HG02970 (cell line): Measurements from ENCODE around the gene MPPE1.
"Not testable (repeated sequence)": the region's sequence is repeated elsewhere in the genome, so short reads cannot be mapped to it uniquely, and the experiment has no call there.

Experiments used
- ATAC-seq: cut with Tn5 transposase; IDR thresholded peaks from one replicate; pipeline ENCODE4 v1.9.1; 2021; ENCODE audit warnings: mild to moderate bottlenecking, moderate library complexity, moderate number of reproducible peaks; ENCODE audit not compliant: unreplicated experiment, low FRiP score

MPPE1 gene, protein sequence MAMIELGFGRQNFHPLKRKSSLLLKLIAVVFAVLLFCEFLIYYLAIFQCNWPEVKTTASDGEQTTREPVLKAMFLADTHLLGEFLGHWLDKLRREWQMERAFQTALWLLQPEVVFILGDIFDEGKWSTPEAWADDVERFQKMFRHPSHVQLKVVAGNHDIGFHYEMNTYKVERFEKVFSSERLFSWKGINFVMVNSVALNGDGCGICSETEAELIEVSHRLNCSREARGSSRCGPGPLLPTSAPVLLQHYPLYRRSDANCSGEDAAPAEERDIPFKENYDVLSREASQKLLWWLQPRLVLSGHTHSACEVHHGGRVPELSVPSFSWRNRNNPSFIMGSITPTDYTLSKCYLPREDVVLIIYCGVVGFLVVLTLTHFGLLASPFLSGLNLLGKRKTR

DNA sequence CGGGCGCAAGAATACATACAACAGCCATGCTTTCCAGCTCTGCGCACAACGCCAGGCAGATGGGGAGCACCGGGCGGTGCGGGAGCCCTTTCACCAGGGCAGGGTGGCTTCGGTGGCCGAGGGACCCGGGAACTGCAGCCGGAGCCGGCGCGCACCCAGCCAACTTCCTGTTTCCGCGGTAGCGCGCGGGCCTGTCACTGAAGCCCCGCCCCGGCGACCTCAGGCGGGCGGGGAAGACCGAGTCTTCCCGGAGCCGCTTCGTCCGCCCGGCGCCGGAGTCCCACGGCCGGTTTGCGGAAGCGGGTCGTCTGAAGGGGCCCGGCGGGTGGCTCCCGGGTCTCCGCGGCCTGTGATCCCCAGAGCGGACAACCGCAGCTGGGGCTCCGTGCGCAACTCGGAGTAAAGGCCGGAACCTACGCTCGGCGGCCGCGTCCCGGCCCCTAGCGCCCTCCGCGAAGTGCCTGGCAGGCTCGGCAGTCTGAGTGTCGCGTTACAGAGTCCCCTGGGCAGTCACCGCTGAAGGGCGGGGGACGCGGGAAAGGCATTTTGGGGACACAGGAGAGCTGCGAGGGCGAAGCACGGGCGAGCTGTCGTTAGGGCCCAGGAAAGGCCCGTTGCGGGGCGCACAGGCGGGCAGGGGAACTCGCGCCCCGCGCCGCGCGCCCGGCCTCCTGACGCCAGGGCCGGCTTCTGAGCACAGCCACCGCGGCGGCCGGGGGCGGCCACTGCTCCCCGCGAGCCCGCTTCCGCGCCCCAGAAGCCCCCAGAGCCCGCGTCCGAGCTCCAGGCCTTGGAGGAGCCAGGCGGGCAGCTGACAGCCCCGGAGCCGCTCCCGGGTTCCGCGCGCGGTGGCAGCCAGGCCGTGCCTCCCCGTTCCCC is at the start of gene MPPE1:
Gene MPPE1 (minus strand): TSS at position 136 of the 879 bp plus-strand sequence. CDS start 11,053 bp downstream, outside the sequence.
- peak; percentile 82 for ATAC-seq

DNA sequence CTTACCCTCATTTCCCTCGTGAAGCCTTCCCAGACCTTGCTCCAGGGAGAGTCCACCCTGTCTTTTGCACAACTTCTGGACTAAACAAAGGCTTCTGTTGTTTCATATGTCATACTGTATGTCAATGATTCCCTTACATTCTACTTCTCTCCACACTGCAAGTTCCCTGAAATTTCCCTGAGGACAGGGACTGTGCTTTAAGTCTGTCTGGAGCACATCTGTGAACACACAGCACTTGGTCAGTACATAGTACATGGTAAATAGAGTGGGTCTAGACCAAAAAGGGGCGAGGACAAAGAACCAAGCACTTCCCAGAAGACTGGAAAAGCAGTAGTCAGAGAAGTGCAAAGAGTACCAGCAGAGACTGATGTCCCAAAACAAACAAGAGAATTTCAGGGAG is 49.5 kb upstream of the MPPE1 start:
- no peak for ATAC-seq

DNA sequence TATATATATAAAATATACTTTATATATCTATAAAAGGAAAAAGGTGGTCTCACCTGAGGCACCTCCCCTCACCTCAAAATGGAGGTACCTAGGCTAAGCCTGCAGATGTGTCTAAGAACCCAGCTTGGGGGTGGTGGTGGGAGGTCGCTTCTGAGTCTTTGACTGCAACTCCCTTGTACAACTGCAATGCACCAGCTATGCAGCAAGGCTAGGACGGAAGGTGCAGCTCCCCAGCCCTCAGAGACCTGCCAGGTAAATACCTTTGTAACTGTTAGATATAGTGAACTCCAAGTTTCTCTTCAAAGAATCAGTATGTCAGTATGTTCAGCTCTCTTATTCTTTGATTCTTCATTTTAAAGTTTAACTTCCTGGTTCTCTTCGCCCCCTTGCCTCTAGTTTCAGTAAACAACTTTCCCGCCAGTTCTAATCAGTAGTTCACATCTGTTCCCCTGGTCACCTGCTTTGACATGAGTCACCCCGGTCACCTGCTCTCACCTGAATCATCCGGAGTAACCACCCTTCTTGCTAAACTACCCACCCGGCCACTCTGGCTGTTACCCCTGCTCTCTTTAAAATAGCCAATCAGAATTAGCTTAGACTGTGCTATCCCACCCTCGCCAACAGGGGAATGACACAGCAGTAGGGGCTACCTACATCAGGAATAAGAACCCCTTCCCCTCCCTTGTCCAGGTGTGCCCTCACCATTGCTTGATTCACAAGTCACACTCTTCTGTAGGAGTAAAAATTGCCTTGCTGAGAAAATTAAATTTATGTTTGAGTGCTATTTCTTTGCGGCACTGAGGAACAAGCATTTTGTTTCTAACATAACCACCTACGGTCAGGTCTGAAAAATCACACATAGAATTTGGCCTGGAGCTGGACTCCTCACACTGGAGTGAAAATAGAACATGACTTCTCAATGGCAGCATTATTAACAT is 48.5 kb upstream of the MPPE1 start:
- no peak for ATAC-seq

DNA sequence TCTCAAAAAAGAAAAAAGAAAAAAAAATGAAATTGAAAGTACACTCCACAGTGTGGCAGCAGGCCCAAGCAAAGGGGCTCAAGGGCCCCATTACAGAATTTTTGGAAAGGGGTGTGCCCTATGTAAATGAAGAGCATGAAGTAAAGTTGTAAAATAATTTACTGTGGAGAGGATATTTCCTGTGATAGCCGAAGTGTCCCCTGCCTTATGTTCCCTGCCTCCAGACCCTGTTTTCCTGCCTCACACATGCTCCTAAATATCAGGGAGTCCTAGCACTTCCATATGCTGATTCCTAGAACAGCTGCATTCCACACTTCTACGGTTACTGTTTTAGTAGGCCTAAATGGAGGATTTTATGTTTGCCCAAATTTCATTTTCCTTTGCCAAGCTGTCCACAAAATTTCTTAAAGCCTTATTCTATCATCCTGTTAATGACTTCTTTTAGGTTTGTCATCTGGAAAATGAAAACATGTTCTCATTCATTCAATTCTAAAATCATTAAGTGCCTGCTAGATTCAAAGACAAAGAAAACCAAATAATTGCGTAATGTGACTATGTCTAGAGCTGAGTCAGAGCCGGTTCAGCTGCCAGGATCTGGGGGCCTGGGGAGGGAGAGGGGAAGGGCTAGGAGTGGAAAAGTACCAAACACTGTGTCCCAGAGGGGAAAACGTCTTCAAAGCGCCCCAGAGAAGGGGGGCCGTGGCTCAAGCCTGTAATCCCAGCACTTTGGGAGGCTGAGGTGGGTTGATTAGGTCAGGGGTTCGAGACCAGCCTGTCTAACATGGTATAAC is 47.3 kb upstream of the MPPE1 start:
- ATAC-seq: no peak

DNA sequence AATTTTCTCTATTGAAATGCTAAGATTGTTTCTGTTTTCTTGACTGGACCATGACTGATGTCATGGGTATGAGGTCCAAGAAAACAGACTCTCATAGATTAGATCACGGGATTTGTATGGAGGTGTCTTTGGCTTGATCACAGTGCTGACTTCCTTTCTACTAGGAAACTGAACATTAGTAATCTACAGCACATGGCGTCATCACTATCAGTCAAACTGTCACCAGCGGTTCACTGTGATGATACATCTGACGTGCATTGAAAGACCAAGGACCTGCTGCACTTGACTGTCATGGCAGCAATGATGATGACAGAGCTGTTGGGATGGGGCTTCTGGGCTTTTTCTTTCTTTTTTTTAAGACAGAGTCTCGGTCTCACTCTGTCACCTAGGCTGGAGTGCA is 45.0 kb upstream of the MPPE1 start:
- ATAC-seq: no peak

DNA sequence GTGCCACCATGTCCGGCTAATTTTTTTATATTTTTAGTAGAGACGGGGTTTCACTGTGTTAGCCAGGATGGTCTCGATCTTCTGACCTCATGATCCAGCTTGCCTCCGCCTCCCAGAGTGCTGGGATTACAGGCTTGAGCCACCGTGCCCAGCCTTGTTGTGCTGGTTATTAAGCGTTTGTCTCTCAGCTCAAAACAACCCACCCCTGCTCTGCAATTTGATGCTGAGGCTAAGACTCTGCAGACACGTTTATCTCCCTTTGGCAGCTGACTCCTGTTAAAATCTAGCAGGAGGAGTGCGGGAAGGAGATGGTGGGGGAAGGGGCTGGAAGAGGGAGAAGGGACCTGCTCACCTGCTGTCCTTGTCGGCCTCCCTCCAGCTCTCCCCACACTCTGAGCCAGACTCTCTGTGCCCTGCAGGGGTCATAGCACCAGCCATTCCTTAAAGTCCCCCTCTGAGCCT is 43.3 kb upstream of the MPPE1 start:
- no peak for ATAC-seq

DNA sequence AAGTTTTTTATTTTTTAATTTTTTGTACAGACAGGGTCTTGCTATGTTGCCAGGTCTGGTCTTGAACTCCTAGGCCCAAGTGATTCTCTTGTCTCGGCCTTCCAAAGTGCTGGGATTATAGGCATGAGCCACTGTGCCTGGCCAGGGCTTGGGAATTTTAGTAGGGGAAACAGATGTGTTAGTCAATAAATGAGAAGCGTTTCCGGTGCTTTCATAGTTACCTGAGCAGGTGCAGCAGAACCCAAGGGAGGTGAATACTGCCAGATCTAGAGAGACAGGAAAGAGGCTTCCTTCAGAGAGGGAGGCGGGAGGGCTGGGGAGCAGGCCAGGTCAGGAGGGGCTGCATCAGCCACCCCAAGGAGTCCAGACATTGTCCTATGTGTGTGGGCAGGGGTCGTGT is 42.7 kb upstream of the MPPE1 start:
- ATAC-seq: no peak

DNA sequence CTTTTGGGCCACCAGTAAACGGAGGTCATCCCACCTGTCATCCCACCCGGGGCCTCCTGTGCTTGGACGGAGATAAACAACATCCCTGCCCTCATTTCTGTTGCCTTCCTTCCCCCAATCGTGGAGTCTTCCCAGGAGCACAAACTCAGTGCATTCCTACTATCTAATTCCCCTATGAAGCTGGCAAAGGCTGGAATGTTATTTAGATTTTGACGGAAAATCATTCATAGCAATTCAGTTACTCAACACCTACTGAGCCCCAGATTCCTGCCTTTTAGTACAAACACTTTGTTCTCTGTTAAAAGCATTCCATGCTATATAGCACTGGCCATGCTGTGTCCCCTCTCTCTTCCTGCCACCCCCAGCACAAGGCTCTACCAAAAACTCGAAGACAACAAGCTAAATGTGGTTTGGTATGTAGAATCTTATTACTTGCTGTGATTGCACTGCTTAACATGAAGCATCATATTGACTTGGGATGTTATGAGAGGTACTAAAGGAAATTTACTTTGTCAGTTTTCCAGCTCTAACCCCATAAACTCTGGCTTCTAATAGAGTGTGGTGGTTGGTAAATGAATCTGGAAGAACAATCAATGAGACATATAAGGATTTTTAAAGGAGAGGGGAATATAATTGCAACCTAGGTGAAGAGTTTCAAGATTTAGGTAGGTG is 40.9 kb upstream of the MPPE1 start:
- ATAC-seq: no peak

DNA sequence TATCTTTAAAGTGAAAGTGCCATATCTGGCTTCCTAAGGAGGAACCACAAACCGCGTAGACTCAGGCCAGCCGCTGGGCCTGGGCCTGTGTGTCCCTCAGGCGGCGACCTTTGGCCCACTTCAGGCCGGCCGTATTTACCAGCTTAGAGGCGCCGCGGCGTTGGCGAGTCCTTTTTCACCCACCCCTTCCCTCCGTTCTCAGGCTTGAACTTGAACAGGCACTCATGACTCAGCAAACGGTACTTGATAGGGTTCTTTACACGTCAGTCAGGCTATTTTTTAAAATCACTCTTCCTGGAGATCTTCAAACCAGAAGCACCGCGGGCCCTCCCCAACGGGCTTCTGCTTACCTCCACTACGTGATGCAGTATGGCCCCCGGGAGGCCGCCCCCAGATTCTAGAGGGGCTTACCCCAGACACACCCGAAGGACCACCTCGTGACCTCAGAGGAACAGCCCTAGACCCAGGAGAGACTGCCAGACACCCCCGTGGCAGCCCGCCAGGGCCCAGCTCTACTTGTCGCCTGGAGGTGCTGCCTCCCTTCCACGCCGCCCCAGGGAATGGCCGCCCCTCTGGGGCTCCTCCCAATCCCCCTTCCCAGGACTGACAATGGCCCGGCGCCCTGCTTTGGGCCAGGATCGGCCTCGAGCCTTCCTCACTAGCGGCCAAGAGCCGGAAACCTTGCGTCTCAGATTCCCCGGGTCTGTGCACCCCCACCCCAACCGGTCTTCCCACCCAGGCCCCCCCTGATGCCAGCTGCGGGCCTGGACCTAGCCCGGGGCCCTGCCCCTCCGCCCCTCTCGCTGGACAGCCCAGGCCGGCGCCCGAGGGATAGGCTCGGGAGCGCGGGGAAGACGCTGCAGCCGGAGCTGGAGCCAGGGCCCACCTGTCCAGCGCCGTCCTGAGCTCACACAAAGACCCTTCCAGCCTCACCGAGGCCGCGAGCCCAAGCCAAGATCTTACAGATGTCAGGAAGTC is 39.4 kb upstream of the MPPE1 start:
- peak; percentile 70 for ATAC-seq

DNA sequence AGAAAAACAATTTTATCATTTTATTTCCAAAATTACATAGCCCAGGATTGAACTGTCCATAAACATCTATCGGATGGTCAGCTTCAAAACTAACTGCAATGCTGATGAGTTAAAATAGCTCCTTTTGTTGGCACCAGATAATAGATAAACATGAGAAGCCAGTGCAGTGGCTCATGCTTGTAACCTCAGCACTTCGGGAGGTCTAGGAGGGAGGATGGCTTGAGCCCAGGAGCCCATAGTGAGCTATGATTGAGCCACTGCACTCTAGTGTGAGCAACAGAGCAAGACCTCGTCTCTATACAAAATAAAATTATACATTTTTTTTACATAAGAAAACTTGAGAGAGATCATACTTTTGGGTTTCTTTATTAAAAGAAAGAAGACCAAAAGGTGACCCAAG is 38.6 kb upstream of the MPPE1 start:
- no peak for ATAC-seq

DNA sequence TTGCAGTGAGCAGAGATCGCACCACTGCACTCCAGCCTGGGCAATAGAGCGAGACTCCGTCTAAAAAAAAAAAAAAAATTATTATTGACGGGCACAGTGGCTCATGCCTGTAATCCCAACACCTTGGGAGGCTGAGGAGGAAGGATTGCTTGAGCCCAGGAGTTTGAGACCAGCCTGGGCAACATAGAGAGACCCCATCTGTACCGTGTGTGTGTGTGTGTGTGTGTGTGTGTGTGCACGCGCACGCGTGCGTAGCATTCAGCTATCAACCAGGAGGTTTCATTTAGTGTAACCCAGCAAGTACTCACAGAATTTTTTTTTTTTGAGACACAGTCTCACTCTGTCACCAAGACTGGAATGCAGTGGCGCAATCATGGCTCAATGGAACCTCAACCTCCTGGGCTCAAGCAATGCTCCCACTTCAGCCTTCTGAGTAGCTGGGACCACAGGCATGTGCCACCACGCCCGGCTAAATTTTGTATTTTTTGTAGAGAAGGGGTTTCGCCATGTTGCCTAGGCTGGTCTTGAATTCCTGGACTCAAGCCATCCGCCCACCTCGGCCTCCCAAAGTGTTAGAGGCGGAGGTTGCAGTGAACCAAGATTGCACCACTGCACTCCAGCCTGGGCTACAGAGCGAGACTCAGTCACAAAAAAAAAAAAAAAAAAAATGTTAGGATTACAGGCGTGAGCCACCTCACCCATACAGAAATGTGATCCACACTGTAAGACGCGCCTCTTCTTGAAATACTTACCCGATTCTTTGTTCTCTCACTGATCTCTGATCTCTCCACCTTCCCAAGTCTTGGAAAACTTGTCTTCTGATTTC is 37.9 kb upstream of the MPPE1 start:
- not testable (repeated sequence) for ATAC-seq

DNA sequence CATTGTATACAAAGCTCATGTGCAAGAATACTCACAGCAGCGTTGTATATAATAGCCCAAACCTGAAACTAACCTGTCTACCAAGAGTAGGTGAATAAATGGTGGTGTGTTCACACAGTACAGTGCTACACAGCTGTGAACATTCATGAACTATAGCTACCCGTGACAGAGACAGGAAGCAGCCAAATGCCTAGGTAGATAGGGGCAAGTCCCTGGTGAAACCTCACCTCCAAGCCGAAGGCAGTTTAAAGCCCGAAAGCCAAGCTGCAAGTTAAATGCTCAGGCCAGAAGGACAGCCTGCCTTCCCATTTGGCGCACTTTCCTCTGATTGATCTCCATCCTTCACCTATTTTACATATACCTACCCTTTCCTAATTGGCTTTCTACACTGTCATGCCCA is 36.7 kb upstream of the MPPE1 start:
- ATAC-seq: no peak

DNA sequence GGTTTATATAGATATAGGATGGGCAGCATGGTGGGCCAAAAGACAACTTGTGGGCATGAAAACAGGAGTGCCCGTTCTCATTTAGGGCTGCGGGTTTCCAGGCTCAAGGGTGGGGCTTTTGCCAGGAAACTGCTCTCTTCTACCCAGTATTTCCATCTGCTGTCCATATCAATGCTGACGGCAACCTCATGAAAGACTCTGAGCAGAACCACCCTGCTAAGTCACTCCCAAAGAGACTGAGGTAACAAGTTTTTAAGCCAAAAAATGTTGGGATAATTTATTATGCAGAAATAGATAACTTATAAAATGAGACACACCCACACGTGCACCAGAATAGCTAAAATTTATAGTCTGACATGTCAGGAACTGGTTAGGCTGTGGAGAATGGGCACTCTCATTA is 36.1 kb upstream of the MPPE1 start:
- ATAC-seq: no peak

DNA sequence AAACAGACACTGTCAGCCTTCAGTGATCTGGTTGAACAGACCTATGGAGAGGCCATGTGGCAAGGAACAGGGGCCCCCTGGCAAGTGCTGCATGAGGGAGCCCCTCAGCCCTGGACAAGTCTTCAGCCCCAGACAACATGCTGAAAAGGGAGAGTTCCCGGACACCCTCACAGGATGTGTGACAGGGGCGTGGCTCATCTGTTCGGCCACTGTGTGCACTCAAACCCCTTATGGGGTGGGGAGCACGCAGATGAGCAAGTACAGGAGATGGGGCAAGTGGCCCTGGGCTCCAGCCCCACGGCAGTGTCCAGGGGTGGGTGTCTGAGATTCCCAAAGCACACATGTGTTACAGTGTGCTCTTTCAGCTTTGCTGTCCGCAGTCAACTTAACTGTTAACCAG is 35.4 kb upstream of the MPPE1 start:
- no peak for ATAC-seq

DNA sequence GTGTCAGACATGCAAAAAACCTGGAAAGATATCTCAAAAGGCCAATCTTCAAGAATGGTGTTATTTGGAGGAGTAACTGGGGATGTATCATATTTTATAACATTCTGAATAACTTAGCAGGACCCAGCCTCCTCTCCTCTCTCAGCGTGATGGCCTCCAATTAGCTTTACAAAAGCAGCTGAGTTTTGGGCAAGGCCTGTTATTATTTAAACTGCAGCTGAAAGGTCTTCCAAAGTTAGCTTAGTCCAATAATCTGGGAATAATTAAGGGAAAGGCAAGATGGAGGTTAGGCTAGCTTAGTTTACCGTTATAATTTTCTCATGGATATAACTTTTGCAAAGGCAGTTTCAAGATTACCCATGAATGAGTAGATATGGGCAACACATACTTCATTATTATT is 32.8 kb upstream of the MPPE1 start:
- no peak for ATAC-seq

DNA sequence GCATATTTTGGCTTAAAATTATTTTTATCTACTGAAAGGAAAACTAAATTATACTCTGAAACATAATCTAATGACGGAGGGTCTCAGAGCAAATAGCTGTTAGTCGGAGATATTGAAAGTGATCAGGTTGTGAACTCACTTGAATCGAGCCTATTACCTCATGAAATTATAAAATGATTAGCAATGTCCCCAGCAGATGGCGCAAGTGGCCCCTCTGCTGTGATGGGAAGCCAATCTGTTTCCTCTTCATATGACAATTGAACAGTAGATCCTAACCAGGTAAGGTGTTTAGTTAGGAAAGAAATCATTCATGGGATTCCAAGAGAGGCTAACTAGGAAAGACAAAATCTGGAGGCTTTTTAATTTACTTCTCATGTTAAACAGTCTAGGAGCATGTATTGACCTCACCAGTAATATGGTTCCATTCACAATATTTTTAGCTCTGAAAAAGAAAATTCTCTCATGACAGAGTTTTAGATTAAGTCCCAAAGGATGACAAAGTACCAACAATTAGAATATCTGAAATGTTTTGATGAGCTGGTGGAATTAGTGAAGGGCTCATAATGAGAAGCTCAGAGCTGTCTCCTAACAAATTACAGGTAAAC is 29.9 kb upstream of the MPPE1 start:
- ATAC-seq: no peak

DNA sequence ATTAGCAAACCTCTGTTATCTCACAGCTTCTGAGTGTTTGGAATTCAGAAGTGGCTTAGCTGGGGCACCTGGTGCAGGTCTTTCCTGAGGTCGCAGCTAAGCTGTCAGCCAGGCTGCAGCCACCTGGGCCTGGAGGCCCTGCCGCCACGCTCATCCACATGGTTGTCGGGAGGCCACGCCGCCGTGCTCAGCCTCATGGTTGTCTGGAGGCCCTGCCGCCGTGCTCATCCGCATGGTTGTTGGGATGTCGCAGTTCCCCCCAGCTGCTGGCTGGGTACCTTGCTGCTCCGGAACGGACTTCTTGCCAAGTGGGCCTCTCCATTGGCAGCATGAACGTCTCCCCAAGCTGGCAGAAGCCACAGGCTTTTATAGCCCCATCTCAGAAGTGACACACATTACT is 24.3 kb upstream of the MPPE1 start:
- ATAC-seq: no peak
